Mesendoderm (in vitro differentiated cells): ENCODE results near the gene EIF4G3.

Source experiments
- DNase-seq: peaks from one replicate; pipeline ENCODE4 v3.0.0; 2013
- H2AK5ac ChIP-seq: 2 replicates; pipeline ENCODE4 v1.6.1; 2013; ENCODE audit warnings: low read length, inconsistent platforms
- H2BK120ac ChIP-seq: 2 replicates; pipeline ENCODE4 v1.6.1; 2013; ENCODE audit warnings: low read depth, mild to moderate bottlenecking, low read length, moderate library complexity, mixed read lengths
- H2BK15ac ChIP-seq: replicated peaks from 2 replicates; pipeline ENCODE4 v1.6.1; 2013; ENCODE audit warnings: low read depth, mild to moderate bottlenecking, moderate library complexity
- H2BK5ac ChIP-seq: 2 replicates; pipeline ENCODE4 v1.6.1; 2013; ENCODE audit warnings: low read length, inconsistent platforms
- H3K18ac ChIP-seq: 2 replicates; pipeline ENCODE4 v1.6.1; 2013; ENCODE audit warnings: mild to moderate bottlenecking, low read length, mixed read lengths
- H3K23ac ChIP-seq: one replicate; pipeline ENCODE4 v1.6.1; 2013; ENCODE audit warnings: low read length
- H3K27ac ChIP-seq: 2 replicates; pipeline ENCODE4 v1.5.1; 2013; ENCODE audit warnings: low read depth, mild to moderate bottlenecking, inconsistent platforms, low read length, moderate library complexity
- H3K27me3 ChIP-seq: 2 replicates; pipeline ENCODE4 v1.6.1; 2013; ENCODE audit warnings: low read length, control low read depth, mild to moderate bottlenecking, inconsistent platforms; ENCODE audit not compliant: insufficient read depth, poor library complexity
- H3K36me3 ChIP-seq: 2 replicates; pipeline ENCODE4 v1.6.1; 2013; ENCODE audit warnings: low read length, inconsistent platforms; ENCODE audit not compliant: control insufficient read depth, insufficient read depth
- H3K4ac ChIP-seq: one replicate; pipeline ENCODE4 v1.6.1; 2013; ENCODE audit warnings: low read depth, mild to moderate bottlenecking, low read length, moderate library complexity
- H3K4me1 ChIP-seq: 2 replicates; pipeline ENCODE4 v1.6.1; 2013; ENCODE audit warnings: low read depth, low read length, inconsistent platforms; ENCODE audit not compliant: control insufficient read depth
- H3K4me2 ChIP-seq: 2 replicates; pipeline ENCODE4 v1.6.1; 2013; ENCODE audit warnings: low read length
- H3K4me3 ChIP-seq: 2 replicates; pipeline ENCODE4 v1.5.1; 2013; ENCODE audit warnings: mild to moderate bottlenecking, low read length
- H3K56ac ChIP-seq: one replicate; pipeline ENCODE4 v1.6.1; 2013; ENCODE audit warnings: low read length
- H3K79me1 ChIP-seq: 2 replicates; pipeline ENCODE4 v1.6.1; 2013; ENCODE audit warnings: low read length, inconsistent platforms
- H3K79me2 ChIP-seq: 2 replicates; pipeline ENCODE4 v1.6.1; 2013; ENCODE audit warnings: mild to moderate bottlenecking, low read length; ENCODE audit not compliant: control insufficient read depth, insufficient read depth
- H3K9ac ChIP-seq: 2 replicates; pipeline ENCODE4 v1.6.1; 2013; ENCODE audit warnings: low read length, inconsistent platforms
- H4K5ac ChIP-seq: one replicate; pipeline ENCODE4 v1.6.1; 2013; ENCODE audit warnings: low read length
- H4K8ac ChIP-seq: one replicate; pipeline ENCODE4 v1.6.1; 2013; ENCODE audit warnings: low read depth, mild to moderate bottlenecking, control low read depth, low read length, moderate library complexity
- WGBS: extraction: QIAGEN DNeasy Blood & Tissue Kit; methylation state at CpG from one replicate; pipeline ENCODE4 v1.1.7; 2013; ENCODE audit warnings: low lambda C conversion rate, missing lambda C conversion rate; ENCODE audit not compliant: insufficient coverage; ENCODE audit errors: extremely low coverage; 5-methylcytosine and 5-hydroxymethylcytosine counted together

The EIF4G3 gene

GRCh38 chr1:21032741-21033140, 144.0 kb downstream of the EIF4G3 start:
- Histone ChIP-seq H2AK5ac (no peak overlapping the region), H3K79me1 (peaks cover 19% of the 10 kb centered on the region), H4K5ac (no peak overlapping the region), H3K56ac (no peak overlapping the region), H2BK5ac (no peak overlapping the region), H3K4ac (no peak overlapping the region), H3K4me1 (no peaks in the 10 kb centered on the region), H3K36me3 (no peaks in the 10 kb centered on the region), H3K9ac (no peak overlapping the region), H3K23ac (no peak overlapping the region), H3K18ac (no peak overlapping the region), H2BK15ac (no peak overlapping the region), H3K79me2 (peaks cover 20% of the 10 kb centered on the region), H3K4me2 (no peak overlapping the region), H2BK120ac (no peak overlapping the region), H3K27me3 (no peaks in the 10 kb centered on the region), H4K8ac (no peak overlapping the region), H3K4me3 (no peak overlapping the region), H3K27ac (no peak overlapping the region)
- WGBS = no CpG with 5 or more reads among the region's 3 CpGs
- DNase-seq = no peak

- Histone ChIP-seq H3K36me3 (no peaks in the 10 kb centered on the region), H2BK15ac (no peak overlapping the region), H4K5ac (no peak overlapping the region), H3K18ac (no peak overlapping the region), H3K23ac (no peak overlapping the region), H3K4me3 (no peak overlapping the region), H3K79me2 (peaks cover 7% of the 10 kb centered on the region), H3K9ac (no peak overlapping the region), H2AK5ac (no peak overlapping the region), H2BK5ac (no peak overlapping the region), H3K56ac (no peak overlapping the region), H3K27ac (no peak overlapping the region), H4K8ac (no peak overlapping the region), H3K27me3 (no peaks in the 10 kb centered on the region), H3K79me1 (peaks cover 7% of the 10 kb centered on the region), H3K4me2 (no peak overlapping the region), H3K4ac (no peak overlapping the region), H3K4me1 (no peaks in the 10 kb centered on the region), H2BK120ac (no peak overlapping the region)
- DNase-seq = no peak
- WGBS = no CpG with 5 or more reads among the region's 1 CpG
Measured at GRCh38 chr1:21030181-21030580, 146.5 kb downstream of the EIF4G3 start.

GRCh38 chr1:21028520-21029145, 148.1 kb downstream of the EIF4G3 start:
- no peak overlapping the region for H2BK120ac ChIP-seq
- H3K9ac ChIP-seq = no peak overlapping the region
- DNase-seq = no peak
- no peak overlapping the region for H3K56ac ChIP-seq
- peaks cover 2% of the 10 kb centered on the region for H3K4me1 ChIP-seq
- H3K4me3 ChIP-seq = no peak overlapping the region
- no peak overlapping the region for H3K23ac ChIP-seq
- no peak overlapping the region for H2BK5ac ChIP-seq
- no peak overlapping the region for H4K8ac ChIP-seq
- no peak overlapping the region for H4K5ac ChIP-seq
- no peak overlapping the region for H3K4ac ChIP-seq
- no peaks in the 10 kb centered on the region for H3K27me3 ChIP-seq
- no peak overlapping the region for H2AK5ac ChIP-seq
- H3K79me2 ChIP-seq = peaks cover 4% of the 10 kb centered on the region
- H3K18ac ChIP-seq = no peak overlapping the region
- no peak overlapping the region for H2BK15ac ChIP-seq
- H3K36me3 ChIP-seq = no peaks in the 10 kb centered on the region
- H3K79me1 ChIP-seq = peaks cover 7% of the 10 kb centered on the region
- WGBS = no CpG with 5 or more reads among the region's 12 CpGs
- H3K4me2 ChIP-seq = no peak overlapping the region
- H3K27ac ChIP-seq = no peak overlapping the region

GRCh38 chr1:21027805-21028204, 148.9 kb downstream of the EIF4G3 start:
- no peak overlapping the region for H4K8ac ChIP-seq
- peaks cover 7% of the 10 kb centered on the region for H3K79me1 ChIP-seq
- H3K4ac ChIP-seq = no peak overlapping the region
- no peak overlapping the region for H3K27ac ChIP-seq
- no peaks in the 10 kb centered on the region for H3K27me3 ChIP-seq
- H2AK5ac ChIP-seq = no peak overlapping the region
- no peak overlapping the region for H3K56ac ChIP-seq
- no CpG with 5 or more reads among the region's 1 CpG for WGBS
- H2BK5ac ChIP-seq = no peak overlapping the region
- no peak overlapping the region for H3K4me3 ChIP-seq
- no peak overlapping the region for H3K4me2 ChIP-seq
- H3K4me1 ChIP-seq = peaks cover 2% of the 10 kb centered on the region
- no peak overlapping the region for H3K23ac ChIP-seq
- H3K9ac ChIP-seq = no peak overlapping the region
- peaks cover 4% of the 10 kb centered on the region for H3K79me2 ChIP-seq
- DNase-seq = no peak
- no peak overlapping the region for H2BK15ac ChIP-seq
- no peaks in the 10 kb centered on the region for H3K36me3 ChIP-seq
- no peak overlapping the region for H4K5ac ChIP-seq
- no peak overlapping the region for H3K18ac ChIP-seq
- no peak overlapping the region for H2BK120ac ChIP-seq

- H3K56ac ChIP-seq = no peak overlapping the region
- no peak overlapping the region for H4K8ac ChIP-seq
- H3K27ac ChIP-seq = no peak overlapping the region
- peaks cover 5% of the 10 kb centered on the region for H3K79me2 ChIP-seq
- no peak overlapping the region for H3K4me3 ChIP-seq
- no peak overlapping the region for H2BK5ac ChIP-seq
- no peak overlapping the region for H2BK120ac ChIP-seq
- H3K9ac ChIP-seq = no peak overlapping the region
- WGBS = no CpG with 5 or more reads among the region's 4 CpGs
- no peak overlapping the region for H3K4ac ChIP-seq
- peaks cover 6% of the 10 kb centered on the region for H3K79me1 ChIP-seq
- no peak overlapping the region for H2BK15ac ChIP-seq
- H3K18ac ChIP-seq = no peak overlapping the region
- H4K5ac ChIP-seq = no peak overlapping the region
- DNase-seq = no peak
- H3K23ac ChIP-seq = no peak overlapping the region
- H3K36me3 ChIP-seq = no peaks in the 10 kb centered on the region
- peaks cover 2% of the 10 kb centered on the region for H3K4me1 ChIP-seq
- no peak overlapping the region for H3K4me2 ChIP-seq
- H3K27me3 ChIP-seq = no peaks in the 10 kb centered on the region
- no peak overlapping the region for H2AK5ac ChIP-seq
Measured at GRCh38 chr1:21024918-21025317, 151.8 kb downstream of the EIF4G3 start.
